Measurements from ENCODE around the gene TRIM39.

Gene TRIM39

GRCh38 chr6:30327232-30327746 is 562 bp downstream of the TRIM39 start:
- DNase-seq (ENCODE audit: low spot score), result peak; percentile 12

- DNase-seq (ENCODE audit: low spot score), result no peak
Observed at GRCh38 chr6:30328397-30328796, 1.7 kb downstream of the TRIM39 start.

GRCh38 chr6:30329331-30329730 is 2.6 kb downstream of the TRIM39 start:
- DNase-seq (ENCODE audit: low spot score), result no peak

GRCh38 chr6:30331981-30332380 is 5.3 kb downstream of the TRIM39 start:
- no peak for DNase-seq (ENCODE audit: low spot score)

- DNase-seq (ENCODE audit: low spot score), result no peak
Observed at GRCh38 chr6:30334075-30334783, 7.5 kb downstream of the TRIM39 start.

- DNase-seq (ENCODE audit: low spot score), result no peak
Observed at GRCh38 chr6:30340589-30341054, 13.9 kb downstream of the TRIM39 start.

- no peak for DNase-seq (ENCODE audit: low spot score)
Observed at GRCh38 chr6:30341218-30341617, 14.5 kb downstream of the TRIM39 start.

- no peak for DNase-seq (ENCODE audit: low spot score)
Observed at GRCh38 chr6:30341728-30342127, 15.0 kb downstream of the TRIM39 start.

GRCh38 chr6:30344191-30344867 is 17.6 kb downstream of the TRIM39 start:
- DNase-seq (ENCODE audit: low spot score), result no peak

GRCh38 chr6:30344868-30345671 is 18.3 kb downstream of the TRIM39 start, which contains the start of gene RPP21:
Gene RPP21 (plus strand): TSS chr6:30345156. CDS start chr6:30345172, 16 bp downstream.
- DNase-seq (ENCODE audit: low spot score), result peak; percentile 99

GRCh38 chr6:30345852-30346251 is 19.1 kb downstream of the TRIM39 start:
- DNase-seq (ENCODE audit: low spot score), result no peak

GRCh38 chr6:30348957-30349356 is 22.2 kb downstream of the TRIM39 start:
- DNase-seq (ENCODE audit: low spot score), result no peak

- no peak for DNase-seq (ENCODE audit: low spot score)
Observed at GRCh38 chr6:30349421-30350177, 22.9 kb downstream of the TRIM39 start.

GRCh38 chr6:30350524-30350923 is 23.8 kb downstream of the TRIM39 start:
- DNase-seq (ENCODE audit: low spot score), result no peak

GRCh38 chr6:30352550-30352949 is 25.8 kb downstream of the TRIM39 start:
- DNase-seq (ENCODE audit: low spot score), result no peak

- no peak for DNase-seq (ENCODE audit: low spot score)
Observed at GRCh38 chr6:30355281-30355680, 28.6 kb downstream of the TRIM39 start.

GRCh38 chr6:30356536-30356935 is 29.8 kb downstream of the TRIM39 start:
- no peak for DNase-seq (ENCODE audit: low spot score)

GRCh38 chr6:30357678-30358540 is 31.2 kb downstream of the TRIM39 start:
- peak; percentile 77 for DNase-seq (ENCODE audit: low spot score)

- DNase-seq (ENCODE audit: low spot score), result no peak
Observed at GRCh38 chr6:30359276-30359675, 32.5 kb downstream of the TRIM39 start.

- no peak for DNase-seq (ENCODE audit: low spot score)
Observed at GRCh38 chr6:30360139-30360538, 33.4 kb downstream of the TRIM39 start.

- DNase-seq (ENCODE audit: low spot score), result no peak
Observed at GRCh38 chr6:30361661-30362060, 34.9 kb downstream of the TRIM39 start.

All from AG20443 (cell line).